Medulla oblongata (tissue), 1 donor: ENCODE measurements around the gene CLIP1.
"Not testable (repeated sequence)": the region's sequence is repeated elsewhere in the genome, so short reads cannot be mapped to it uniquely, and the experiment has no call there.

ENCODE experiments used
- DNase-seq: peaks from one replicate; pipeline ENCODE4 v3.0.0-alpha.2; 2015; ENCODE audit errors: extremely low spot score

Gene CLIP1

DNA sequence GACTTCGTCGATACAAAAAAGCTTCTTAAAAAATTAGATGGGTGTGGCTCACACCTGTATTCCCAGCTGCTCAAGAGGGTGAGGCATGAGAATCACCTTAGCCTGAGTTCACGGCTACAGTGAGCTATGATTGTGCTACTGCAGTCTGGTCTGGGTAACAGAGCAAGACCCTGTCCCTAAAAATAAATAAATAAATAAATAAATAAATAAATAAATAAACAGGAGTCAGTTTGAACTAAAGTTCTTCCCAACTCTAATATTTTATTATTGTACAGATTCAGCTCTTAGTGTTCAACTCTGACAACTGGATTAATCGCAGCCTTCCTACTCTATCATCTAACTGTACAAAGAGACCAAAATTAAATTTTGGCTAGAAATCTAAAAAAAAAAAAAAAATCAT is 12.7 kb upstream of the CLIP1 start:
- DNase-seq: no peak

DNA sequence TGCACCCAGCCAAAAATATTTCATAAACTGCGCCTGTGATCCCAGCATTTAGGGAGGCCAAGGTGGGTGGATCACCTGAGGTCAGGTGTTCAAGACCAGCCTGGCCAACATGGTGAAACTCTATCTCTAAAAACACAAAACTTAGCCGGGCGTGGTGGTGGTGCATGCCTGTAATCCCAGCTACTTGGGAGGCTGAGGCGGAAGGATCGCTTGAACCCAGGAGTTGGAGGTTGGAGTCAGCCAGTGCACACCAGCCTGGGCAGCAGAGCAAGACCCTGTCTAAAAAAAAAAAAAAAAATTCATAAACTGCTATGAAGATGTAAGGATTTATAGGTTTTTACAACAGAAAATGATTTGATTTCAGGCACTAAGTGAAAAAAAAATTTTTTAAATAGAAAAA is 6.6 kb upstream of the CLIP1 start:
- not testable (repeated sequence) for DNase-seq

DNA sequence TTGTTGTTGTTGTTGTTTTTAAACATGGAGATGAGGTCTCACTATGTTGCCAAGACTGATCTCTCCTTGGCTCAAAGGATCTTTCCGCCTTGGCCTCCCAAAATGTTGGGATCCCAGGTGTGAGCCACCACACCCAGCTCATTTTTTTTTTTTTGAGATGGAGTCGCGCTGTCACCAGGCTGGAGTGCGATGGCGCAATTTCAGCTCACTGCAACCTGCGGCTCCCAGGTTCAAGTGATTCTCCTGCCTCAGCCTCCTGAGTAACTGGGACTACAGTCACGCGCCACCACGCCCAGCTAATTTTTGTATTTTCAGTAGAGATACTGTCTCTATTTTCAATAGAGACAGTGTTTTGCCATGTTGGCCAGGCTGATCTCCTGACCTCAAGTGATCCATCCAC is 4.9 kb upstream of the CLIP1 start:
- no peak for DNase-seq

DNA sequence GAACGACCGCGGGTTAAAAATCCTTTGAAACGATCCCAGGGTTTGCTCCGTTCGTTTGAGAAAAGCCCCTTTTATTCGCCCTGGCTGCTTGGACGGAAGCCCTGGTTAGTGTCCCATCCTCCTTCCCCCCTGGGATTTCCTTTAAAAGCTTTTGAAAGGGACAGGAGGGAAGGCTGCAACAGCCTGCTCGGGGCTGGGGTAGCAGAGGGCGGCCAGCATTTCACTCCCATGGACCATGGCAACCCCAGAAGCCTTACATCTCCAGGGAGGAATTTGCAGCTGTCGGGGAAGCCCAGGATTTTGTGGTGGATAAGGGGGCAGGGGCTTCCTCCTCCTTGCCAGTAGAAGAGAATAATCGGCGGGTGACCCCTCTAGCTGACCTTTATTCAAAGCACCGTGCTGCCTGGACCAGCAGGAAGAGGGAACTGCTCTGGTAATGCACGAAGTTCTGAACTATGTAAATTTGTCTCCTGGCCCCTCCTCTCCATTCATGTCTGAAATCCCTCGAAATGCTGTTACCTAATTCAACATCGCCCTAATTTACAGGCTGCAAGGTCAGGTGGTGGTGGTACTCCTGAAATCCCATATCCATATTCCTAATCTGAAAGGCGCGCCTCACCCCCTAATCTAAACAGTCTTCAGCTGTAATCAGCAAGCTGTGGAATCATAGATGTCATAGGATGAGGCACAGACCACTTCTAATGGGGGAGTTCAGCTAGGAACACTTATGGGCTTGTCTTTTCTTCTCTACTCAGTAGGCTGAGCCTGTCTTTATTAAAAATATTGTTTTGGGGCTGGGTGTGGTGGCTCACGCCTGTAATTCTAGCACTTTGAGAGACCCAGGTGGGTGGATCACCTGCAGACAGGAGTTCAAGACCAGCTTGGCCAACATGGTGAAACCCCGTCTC is 1.0 kb upstream of the CLIP1 start:
- no peak for DNase-seq

DNA sequence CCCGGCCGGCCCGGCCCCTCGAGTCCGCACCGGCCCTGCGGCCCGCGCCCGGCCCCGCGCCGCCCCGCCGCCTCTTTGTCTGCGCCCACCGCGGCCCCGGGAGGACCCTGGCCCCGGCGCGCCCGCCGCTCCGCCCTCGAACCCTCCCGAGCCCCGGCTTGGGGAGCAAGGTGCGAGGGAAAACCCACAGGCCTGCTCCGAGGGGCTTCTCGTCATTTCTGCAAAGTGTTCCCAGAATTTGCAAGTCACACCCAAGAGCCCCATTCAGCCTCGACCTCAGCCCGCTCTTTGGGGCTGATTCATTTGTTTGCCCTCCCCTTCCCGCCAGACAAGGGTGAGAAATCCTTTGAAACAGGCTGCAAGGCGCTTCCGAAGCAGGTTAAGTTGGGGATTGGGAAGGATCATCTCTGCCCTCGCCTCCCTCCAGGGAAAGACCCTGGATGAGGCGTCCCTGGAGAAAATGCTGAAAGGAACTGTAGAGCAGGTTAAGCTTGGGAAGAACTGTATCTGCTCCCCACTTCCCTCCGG is 325 bp upstream of the CLIP1 start:
- peak; percentile 61 for DNase-seq

DNA sequence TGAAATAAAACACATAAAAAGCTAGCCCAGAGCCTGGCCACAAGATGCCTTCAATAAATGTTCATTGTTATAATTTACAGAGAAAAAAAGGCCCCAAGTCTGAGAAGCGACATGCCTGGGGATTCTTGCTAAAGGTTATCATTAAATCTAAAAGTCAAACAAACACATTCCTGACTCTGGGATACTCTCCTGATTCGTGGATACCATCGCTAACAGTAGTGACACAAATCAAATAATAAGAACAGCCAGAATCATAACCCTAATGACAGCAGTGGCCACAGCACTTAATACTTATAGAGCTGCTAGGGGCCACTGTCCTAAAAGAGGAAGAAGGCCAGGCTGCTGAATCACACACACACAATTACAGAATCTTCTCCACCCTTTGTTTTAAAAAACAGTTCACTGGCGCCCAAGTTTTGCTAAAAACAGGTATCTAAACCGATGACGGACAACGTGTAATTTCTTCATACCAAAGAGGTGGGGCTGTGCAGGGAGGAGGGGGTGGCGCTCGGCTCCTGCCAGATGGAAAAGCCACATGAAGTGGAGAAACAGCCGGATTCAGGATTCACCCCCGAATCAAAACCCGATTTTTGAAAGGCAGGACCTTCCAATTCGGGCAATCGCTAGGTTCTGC is 1.2 kb downstream of the CLIP1 start:
- DNase-seq: peak; percentile 49

DNA sequence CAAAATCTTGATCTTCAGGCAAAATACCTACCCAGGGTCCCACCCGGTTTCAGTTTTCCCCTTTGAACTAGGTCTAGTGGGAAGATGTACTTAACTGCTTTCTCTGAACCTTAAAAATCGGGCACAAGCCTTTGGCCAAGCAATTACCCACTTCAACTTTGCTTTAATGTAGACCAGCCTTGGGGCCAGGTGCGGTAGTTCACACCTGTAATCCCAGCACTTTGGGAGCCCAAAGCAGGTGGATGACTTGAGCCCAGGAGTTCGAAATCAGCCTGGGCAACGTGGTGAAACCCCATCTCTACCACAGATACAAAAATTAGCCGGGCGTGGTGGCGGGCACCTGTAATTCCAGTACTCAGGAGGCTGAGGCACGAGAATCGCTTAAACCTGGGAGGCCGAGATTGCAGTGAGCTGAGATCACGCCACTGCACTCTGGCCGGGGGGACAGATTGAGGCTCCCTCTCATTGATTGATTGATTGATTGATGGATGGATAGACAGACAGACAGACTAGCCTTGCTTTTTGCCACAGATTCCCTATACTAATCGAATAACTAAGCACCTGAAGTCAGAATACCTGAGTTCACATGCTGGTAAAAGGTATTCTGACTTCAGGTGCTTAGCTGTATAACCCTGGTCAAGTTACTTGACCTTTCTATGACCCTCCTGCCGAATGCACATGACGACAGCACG is 1.9 kb downstream of the CLIP1 start:
- DNase-seq: no peak

DNA sequence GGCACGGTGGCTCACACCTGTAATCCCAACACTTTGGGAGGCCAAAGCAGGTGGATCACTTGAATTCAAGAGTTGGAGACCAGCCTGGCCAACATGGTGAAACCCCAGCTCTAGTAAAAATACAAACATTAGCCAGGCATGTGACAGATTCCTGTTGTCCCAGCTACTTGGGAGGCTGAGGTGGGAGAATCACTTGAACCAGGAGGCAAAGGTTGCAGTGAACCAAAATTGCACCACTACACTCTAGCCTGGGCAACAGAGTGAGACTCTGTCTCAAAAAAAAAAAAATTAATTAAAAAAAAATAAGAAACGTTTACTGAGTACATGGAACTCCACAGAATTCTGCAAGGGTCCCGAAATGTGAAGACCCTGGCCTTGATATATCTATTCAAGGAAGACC is 3.4 kb downstream of the CLIP1 start:
- not testable (repeated sequence) for DNase-seq

DNA sequence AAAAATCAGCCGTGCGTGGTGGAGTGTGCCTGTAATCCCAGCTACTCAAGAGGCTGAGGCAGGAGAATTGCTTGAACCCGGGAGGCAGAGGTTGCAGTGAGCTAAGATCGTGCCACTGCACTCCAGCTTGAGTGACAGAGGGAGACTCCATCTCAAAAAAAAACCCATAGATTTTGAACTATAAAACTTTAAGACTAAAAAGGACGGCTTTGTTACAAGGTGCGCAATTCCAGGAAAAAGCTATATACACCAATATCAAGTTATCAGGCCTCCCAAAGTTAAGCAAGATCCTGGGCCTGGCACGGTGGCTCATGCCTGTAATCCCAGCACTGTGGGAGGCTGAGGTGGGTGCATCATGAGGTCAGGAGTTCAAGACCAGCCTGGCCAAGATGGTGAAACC is 6.8 kb downstream of the CLIP1 start:
- not testable (repeated sequence) for DNase-seq

DNA sequence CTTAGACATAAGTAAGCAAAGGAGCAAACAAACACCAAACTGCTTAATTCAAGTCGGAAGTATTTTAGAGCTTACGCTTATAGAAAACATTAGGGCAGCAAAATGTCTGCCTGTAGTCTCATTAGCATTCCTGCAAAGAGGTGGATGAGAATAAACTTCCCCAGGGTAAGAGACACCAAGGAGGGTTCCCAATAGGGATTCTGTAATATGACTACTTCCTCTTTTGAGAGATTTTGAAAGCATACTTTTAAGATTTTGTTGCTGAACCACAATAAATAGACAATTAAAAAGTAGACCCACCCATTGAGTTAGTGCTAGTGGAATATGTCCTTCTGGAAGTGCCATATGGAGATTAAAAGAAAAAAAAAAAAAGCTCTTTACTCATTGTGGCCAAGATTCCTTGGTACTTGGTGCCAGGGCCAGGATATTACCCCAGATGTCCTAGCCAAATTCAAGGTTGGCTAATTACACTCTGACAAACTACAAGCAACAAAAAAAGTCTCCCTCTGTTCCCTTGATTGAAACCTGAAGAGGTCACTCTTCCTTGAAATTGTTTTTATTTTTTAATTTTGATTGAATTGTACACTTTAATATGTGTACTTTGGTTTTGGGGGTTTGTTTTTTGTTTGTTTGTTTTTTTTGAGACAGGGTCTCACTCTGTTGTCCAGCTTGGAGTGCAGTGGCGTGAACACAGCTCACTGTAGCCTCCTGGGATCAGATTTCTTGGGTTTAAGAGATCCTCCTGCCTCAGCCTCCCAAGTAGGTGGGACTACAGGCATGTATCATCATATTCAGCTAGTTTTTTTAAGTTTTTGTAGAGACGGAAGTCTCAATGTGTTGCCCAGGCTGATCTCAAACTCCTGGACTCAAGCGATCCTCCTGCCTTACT is 8.7 kb downstream of the CLIP1 start:
- DNase-seq: peak; percentile 27

DNA sequence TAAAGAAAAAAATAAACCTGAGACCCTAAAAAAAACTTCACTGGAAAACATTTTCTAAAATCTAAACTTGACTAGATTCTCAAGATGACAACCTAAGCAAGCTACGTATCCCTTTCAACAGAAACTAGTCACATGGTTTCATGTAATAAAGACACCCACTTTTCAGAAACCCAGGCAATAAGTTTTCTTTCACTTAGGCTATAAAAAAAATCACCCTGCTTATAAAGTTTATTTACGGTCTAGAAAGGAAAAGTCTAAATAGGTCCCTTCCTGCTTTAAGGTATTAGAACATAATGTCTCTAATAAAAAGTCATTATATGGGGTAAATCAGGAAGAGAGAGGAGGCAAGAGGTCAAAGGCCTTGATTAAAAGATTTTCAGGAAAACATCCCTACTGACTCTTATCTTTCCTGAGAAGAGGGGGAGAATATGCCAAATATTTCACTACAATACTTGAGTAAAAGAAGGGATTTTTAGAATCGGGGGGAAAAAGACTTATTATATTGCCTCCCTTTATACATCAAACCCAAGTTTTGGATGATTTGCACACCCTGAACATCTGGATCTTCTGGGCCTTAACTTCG is 9.5 kb downstream of the CLIP1 start:
- no peak for DNase-seq

DNA sequence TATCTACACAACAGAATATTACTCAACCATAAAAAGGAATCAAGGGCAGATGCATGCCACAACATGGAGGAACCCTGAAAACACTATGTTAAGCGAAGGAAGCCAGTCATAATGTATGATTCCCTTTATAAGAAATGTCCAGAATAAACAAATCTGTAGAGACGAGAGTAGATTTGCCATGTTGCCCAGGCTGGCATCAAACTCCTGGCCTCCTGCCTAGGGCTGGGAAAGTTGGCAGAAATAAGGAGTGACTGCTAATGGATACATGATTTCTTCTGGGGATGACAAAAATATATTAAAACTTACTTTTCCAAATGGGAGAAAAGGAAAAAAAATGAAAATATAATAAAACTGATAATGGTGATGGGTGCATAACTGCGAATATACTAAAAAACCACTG is 10.9 kb downstream of the CLIP1 start:
- DNase-seq: peak; percentile 67

DNA sequence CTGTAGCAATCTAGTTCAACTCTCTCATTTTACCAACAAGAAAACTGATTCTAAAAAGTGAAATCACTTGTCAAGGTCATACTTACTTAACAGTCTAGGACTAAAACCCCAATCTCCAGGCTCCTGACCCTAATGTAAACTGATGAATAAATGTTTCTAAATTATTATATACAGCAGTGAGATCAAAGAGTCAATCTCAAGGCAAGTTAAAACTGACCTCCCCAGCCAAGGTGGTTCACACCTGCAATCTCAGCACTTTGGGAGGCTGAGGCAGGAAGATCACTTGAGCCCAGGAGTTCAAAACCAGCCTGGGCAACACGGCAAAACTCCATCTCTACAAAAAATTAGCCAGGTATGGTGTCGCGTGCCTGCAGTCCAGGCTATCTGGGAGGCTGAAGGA is 15.3 kb downstream of the CLIP1 start:
- DNase-seq: no peak

DNA sequence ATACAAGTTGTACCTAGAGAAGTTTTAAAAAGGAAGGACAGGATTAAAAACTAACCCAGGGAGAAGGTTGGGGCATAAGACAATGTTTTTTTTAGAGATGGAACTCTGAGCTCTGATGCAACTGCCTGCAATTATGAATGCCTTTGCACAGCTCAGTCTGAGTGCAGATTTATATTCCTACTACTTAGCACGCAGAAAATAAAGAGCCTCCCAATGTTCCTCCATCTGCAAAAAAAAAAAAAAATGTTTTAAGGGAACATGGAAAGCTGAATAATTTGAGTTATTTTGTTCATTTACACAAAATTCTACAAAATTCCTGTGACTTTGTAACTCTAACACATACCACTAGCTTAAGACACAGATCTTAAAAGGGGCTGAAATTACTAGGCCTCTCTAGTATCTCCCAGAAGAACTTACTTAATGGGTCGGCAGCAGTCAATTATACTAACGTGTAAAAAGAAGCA is 15.7 kb downstream of the CLIP1 start:
- DNase-seq: no peak

DNA sequence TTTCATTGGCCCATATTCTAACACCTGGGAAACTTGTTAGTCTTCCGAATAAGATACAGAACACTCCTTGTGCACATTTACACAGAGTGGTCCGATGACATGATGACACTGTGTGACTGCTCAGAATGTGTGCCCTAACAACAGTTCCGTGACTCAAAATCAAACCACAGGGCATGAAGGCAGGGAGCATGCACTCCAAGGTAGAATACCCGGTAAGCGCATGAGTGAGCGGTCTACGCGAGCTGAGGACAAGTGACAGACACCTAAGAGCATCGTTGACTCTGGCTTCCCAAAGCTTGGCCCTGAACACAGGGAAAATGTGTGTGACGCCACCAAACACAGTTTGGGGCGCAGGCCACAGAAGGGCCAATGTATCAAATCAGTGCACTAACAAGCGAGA is 18.6 kb downstream of the CLIP1 start:
- DNase-seq: no peak

DNA sequence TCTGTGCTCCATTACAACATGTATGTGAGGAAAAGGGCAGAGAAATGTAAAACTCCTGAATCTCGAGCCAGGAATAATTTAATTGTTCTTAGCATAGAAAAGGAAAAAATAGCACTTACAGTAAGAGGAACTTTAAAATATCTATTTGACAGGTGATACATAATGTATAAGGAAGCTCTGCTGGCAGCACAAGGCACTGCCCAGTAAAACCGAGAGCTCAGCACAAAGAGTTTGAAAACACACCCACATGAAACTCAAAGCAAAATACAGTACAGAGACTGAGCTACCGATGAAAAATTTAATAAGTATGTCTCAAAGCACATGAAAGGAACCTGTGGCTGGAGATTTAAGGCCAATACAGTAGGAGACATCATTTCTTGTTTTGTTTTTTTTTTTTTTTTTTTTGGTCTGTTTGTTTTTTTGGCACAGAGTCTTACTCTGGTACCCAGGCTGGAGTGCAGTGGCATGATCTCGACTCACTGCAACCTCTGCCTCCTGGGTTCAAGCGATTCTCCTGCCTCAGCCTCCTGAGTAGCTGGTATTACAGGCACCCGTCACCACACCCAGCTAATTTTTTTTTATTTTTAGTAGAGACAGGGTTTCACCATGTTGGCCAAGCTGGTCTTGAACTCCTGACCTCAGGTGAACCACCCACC is 19.2 kb downstream of the CLIP1 start:
- DNase-seq: no peak

DNA sequence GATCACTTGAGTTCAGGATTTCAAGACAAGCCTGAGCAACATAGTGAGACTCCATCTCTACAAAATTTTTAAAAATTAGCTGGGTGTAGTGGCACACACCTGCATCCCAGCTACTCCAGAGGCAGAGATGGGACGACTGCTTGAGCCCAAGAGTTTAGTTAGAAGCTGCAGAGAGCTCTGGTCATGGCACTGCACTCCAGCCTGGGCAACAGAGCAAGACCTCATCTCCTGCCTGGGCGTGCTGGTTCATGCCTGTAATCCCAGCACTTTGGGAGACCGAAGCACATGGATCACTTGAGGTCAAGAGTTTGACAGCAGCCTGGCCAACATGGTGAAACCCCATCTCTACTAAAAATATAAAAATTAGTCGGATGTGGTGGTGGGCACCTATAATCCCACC is 20.2 kb downstream of the CLIP1 start:
- DNase-seq: no peak

DNA sequence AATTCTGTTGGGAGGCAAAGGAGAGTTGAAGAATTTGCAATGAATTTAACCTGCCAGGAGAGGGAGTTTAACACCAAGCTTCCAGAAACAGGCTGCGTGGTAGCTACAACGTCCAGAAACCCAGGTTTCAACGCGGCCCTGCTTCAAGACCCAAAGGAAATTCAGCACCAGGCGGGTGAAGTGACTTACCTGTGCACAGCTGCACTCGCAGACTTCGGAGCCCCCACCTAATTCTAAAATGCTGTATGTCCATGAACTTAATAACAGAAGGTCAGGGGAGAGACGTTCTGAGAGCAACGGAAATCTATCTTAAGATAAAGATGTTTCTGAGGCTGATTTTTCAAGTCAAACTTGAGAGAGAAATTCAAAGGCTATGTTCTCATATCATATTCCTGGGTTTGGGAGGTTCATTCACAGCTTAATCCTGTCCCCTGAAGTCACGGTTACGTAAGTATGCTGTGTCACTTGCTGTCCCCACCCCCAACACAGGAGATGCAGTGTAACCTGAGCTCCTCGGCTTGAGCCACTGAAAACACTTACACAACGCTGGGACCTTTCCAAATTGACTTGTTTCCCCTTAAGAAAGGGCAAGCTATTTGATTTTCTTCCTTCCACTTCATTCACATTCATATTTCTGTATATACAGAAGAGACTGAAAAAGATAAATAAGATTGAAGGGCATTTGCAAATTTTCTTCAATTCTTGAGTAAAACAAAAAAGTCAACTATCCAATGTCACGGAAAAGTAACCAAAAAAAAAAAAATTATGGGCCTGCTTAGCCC is 22.7 kb downstream of the CLIP1 start:
- peak; percentile 84 for DNase-seq

DNA sequence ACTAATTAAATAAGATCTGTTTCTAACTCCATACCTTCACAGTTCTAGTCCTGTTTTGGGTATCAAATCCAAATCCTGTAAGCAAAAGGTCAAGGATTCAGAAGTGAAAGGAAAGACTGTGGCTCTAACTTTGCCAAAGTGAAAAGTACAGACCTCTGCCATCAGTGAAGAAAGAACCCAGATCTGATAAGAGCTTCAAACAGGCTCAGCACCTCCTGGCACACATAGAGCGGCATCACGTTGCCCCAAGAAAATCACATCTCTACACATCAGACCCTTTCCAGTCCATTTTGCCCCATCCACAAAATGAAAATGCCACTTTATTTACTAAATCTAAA is 23.2 kb downstream of the CLIP1 start:
- peak; percentile 16 for DNase-seq

DNA sequence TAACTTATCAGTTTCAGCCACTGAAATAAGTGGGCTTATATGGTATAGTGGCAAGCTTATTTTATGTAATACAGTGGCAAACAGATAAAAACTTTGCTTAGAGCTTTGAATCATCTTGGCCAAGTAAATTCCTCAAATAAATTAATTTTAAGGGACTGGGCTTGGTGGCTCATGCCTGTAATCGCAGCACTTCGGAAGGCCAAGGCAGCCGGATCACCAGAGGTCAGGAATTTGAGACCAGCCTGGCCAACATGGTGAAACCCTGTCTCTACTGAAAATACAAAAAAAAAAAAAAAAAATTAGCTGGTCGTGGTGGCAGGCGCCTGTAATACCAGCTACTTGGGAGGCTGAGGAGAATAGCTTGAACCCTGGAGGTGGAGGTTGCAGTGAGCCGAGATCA is 24.5 kb downstream of the CLIP1 start:
- not testable (repeated sequence) for DNase-seq
